Neuronal stem cell (in vitro differentiated cells): Measurements from ENCODE around the gene RADX.

Experiments used
- DNase-seq: peaks from one replicate; pipeline ENCODE4 v3.0.0-alpha.2; 2013; ENCODE audit warnings: low spot score
- H2AFZ ChIP-seq: one replicate; pipeline ENCODE4 v1.6.1; 2013; ENCODE audit warnings: mild to moderate bottlenecking, low read length, inconsistent platforms
- H2AK5ac ChIP-seq: 2 replicates; pipeline ENCODE4 v1.6.1; 2013; ENCODE audit warnings: low read depth, mild to moderate bottlenecking, inconsistent platforms, low read length, moderate library complexity, mixed read lengths
- H2BK120ac ChIP-seq: 2 replicates; pipeline ENCODE4 v1.6.1; 2013; ENCODE audit warnings: low read depth, mild to moderate bottlenecking, inconsistent platforms, low read length, moderate library complexity, mixed read lengths
- H2BK12ac ChIP-seq: one replicate; pipeline ENCODE4 v1.6.1; 2013; ENCODE audit warnings: low read length, inconsistent platforms
- H2BK15ac ChIP-seq: 2 replicates; pipeline ENCODE4 v1.6.1; 2013; ENCODE audit warnings: mild to moderate bottlenecking, low read length, inconsistent platforms, mixed read lengths
- H2BK5ac ChIP-seq: one replicate; pipeline ENCODE4 v1.6.1; 2013; ENCODE audit warnings: inconsistent platforms, mild to moderate bottlenecking, low read length, moderate library complexity
- H3K14ac ChIP-seq: one replicate; pipeline ENCODE4 v1.6.1; 2013; ENCODE audit warnings: low read length, inconsistent platforms
- H3K18ac ChIP-seq: 2 replicates; pipeline ENCODE4 v1.6.1; 2013; ENCODE audit warnings: low read length, inconsistent platforms
- H3K23ac ChIP-seq: 2 replicates; pipeline ENCODE4 v1.6.1; 2013; ENCODE audit warnings: low read depth, mild to moderate bottlenecking, mixed read lengths, low read length, inconsistent platforms; ENCODE audit not compliant: poor library complexity
- H3K27ac ChIP-seq: replicated peaks from 3 replicates; pipeline ENCODE4 v1.5.1; 2013; ENCODE audit warnings: low read length, inconsistent platforms
- H3K27me3 ChIP-seq, 3 experiments: 2 replicates each; pipeline ENCODE4 v1.6.1; 2013; ENCODE audit warnings: low read length in 3 of 3, mild to moderate bottlenecking in 2 of 3, inconsistent platforms in 1 of 3, low read depth in 1 of 3, mixed read lengths in 1 of 3, moderate library complexity in 1 of 3; ENCODE audit not compliant: control insufficient read depth in 3 of 3, insufficient read depth in 3 of 3
- H3K36me3 ChIP-seq, 2 donors: replicated peaks in 1 of 2; 2 replicates each; pipeline ENCODE4 v1.6.1; 2013; ENCODE audit warnings: low read length in 2 of 2; ENCODE audit not compliant: control insufficient read depth in 2 of 2, insufficient read depth in 2 of 2
- H3K4ac ChIP-seq: 2 replicates; pipeline ENCODE4 v1.6.1; 2013; ENCODE audit warnings: inconsistent platforms, mild to moderate bottlenecking, low read length, moderate library complexity
- H3K4me1 ChIP-seq, 2 donors: 1 replicate in 1 of 2; 2 replicates in 1 of 2; pipeline ENCODE4 v1.6.1; 2013; ENCODE audit warnings: low read length in 2 of 2, low read depth in 1 of 2; ENCODE audit not compliant: control insufficient read depth in 2 of 2, insufficient read depth in 1 of 2
- H3K4me2 ChIP-seq: one replicate; pipeline ENCODE4 v1.6.1; 2013; ENCODE audit warnings: mild to moderate bottlenecking, low read length, inconsistent platforms; ENCODE audit not compliant: insufficient read depth, poor library complexity, severe bottlenecking
- H3K4me3 ChIP-seq, 2 donors: 2 replicates each; pipeline ENCODE4 v1.5.1; 2013; ENCODE audit warnings: low read length in 2 of 2, mild to moderate bottlenecking in 2 of 2, inconsistent platforms in 1 of 2, moderate library complexity in 1 of 2
- H3K79me1 ChIP-seq: one replicate; pipeline ENCODE4 v1.6.1; 2013; ENCODE audit warnings: low read depth, mild to moderate bottlenecking, inconsistent platforms, low read length, moderate library complexity
- H3K9ac ChIP-seq: one replicate; pipeline ENCODE4 v1.6.1; 2013; ENCODE audit warnings: mild to moderate bottlenecking, low read depth, low read length, inconsistent platforms; ENCODE audit not compliant: poor library complexity
- H3K9me3 ChIP-seq, 2 donors: replicated peaks in 1 of 2; 2 replicates each; pipeline versions ENCODE3 to v1.6.1; 2013; ENCODE audit warnings: low read length in 2 of 2, mild to moderate bottlenecking in 2 of 2, inconsistent platforms in 1 of 2, low read depth in 1 of 2, mixed read lengths in 1 of 2, moderate library complexity in 1 of 2; ENCODE audit not compliant: control insufficient read depth in 2 of 2, insufficient read depth in 1 of 2
- H4K8ac ChIP-seq: one replicate; pipeline ENCODE4 v1.6.1; 2013; ENCODE audit warnings: low read depth, mild to moderate bottlenecking, inconsistent platforms, low read length, moderate library complexity
- H4K91ac ChIP-seq: one replicate; pipeline ENCODE4 v1.6.1; 2013; ENCODE audit warnings: low read length, low read depth, mild to moderate bottlenecking, inconsistent platforms; ENCODE audit not compliant: poor library complexity
- WGBS, 2 donors: extraction: QIAGEN DNeasy Blood & Tissue Kit; methylation state at CpG; one replicate each; pipeline ENCODE4 v1.1.7; 2013; ENCODE audit warnings: missing lambda C conversion rate in 2 of 2, mixed read lengths in 1 of 2; ENCODE audit not compliant: insufficient read length in 2 of 2, insufficient replicate concordance in 1 of 2; ENCODE audit errors: extremely low coverage in 2 of 2; 5-methylcytosine and 5-hydroxymethylcytosine counted together

Gene RADX

GRCh38 chrX:106716004-106716403 lies 104.2 kb downstream of the RADX start:
- Histone ChIP-seq H2BK120ac (no peak overlapping the region), H3K27me3 (peaks cover 0 to 3% (median 0%) of the 10 kb centered on the region in 3 experiments), H3K4ac (no peak overlapping the region), H3K79me1 (no peaks in the 10 kb centered on the region), H3K4me3 (no peak overlapping the region), H4K8ac (no peak overlapping the region), H2BK12ac (no peak overlapping the region), H3K14ac (no peak overlapping the region), H2BK15ac (no peak overlapping the region), H3K4me1 (no peaks in the 10 kb centered on the region), H3K9me3 (no peaks in the 10 kb centered on the region), H2BK5ac (no peak overlapping the region), H3K4me2 (no peak overlapping the region), H4K91ac (no peak overlapping the region), H3K27ac (no peak overlapping the region), H2AK5ac (no peak overlapping the region), H3K23ac (no peak overlapping the region), H3K9ac (no peak overlapping the region), H3K18ac (no peak overlapping the region), H3K36me3 (no peaks in the 10 kb centered on the region), H2AFZ (no peak overlapping the region)
- DNase-seq, result no peak
- WGBS, 2 donors, result no CpG with 5 or more reads among the region's 1 CpG

GRCh38 chrX:106716463-106716862 lies 104.7 kb downstream of the RADX start:
- Histone ChIP-seq H3K4me2 (no peak overlapping the region), H3K9ac (no peak overlapping the region), H2BK12ac (no peak overlapping the region), H3K4ac (no peak overlapping the region), H3K4me3 (no peak overlapping the region), H3K14ac (no peak overlapping the region), H2BK5ac (no peak overlapping the region), H3K4me1 (no peaks in the 10 kb centered on the region), H2AK5ac (no peak overlapping the region), H3K27me3 (peaks cover 0 to 3% (median 0%) of the 10 kb centered on the region in 3 experiments), H2BK120ac (no peak overlapping the region), H3K79me1 (no peaks in the 10 kb centered on the region), H2BK15ac (no peak overlapping the region), H4K8ac (no peak overlapping the region), H3K18ac (no peak overlapping the region), H3K9me3 (no peaks in the 10 kb centered on the region), H3K23ac (no peak overlapping the region), H3K27ac (no peak overlapping the region), H3K36me3 (no peaks in the 10 kb centered on the region), H2AFZ (no peak overlapping the region), H4K91ac (no peak overlapping the region)
- WGBS, 2 donors, result no CpG with 5 or more reads among the region's 1 CpG
- no peak for DNase-seq

DNA sequence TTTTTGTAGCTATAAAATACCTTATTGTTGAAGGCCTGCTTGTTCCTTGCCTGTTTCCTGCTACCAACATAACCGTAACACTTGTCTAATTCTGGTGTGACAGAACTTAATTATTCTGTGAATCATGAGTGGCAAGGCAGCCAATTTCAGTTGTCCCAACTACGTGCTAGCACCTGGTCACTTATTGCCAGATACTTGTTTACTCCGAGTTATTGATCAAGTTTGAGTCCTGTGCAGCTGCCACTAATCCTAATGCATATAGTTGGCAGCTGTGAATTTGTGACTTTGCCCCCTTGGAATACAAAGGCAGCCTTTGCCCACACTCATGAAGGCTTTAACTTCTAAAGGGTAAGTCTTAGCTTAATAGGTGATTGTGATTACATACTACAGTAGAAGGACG lies 106.9 kb downstream of the RADX start:
- Histone ChIP-seq H3K4ac (no peak overlapping the region), H2AK5ac (no peak overlapping the region), H3K18ac (no peak overlapping the region), H3K4me3 (no peak overlapping the region), H3K9me3 (no peaks in the 10 kb centered on the region), H3K79me1 (no peaks in the 10 kb centered on the region), H2BK12ac (no peak overlapping the region), H4K91ac (no peak overlapping the region), H2BK5ac (no peak overlapping the region), H3K4me1 (no peaks in the 10 kb centered on the region), H3K27me3 (peaks cover 0 to 7% (median 0%) of the 10 kb centered on the region in 3 experiments), H3K9ac (no peak overlapping the region), H3K36me3 (no peaks in the 10 kb centered on the region), H3K14ac (no peak overlapping the region), H2BK120ac (no peak overlapping the region), H2AFZ (no peak overlapping the region), H3K23ac (no peak overlapping the region), H3K27ac (no peak overlapping the region), H3K4me2 (no peak overlapping the region), H2BK15ac (no peak overlapping the region), H4K8ac (no peak overlapping the region)
- no CpG with 5 or more reads among the region's 4 CpGs for WGBS, 2 donors
- DNase-seq, result no peak

DNA sequence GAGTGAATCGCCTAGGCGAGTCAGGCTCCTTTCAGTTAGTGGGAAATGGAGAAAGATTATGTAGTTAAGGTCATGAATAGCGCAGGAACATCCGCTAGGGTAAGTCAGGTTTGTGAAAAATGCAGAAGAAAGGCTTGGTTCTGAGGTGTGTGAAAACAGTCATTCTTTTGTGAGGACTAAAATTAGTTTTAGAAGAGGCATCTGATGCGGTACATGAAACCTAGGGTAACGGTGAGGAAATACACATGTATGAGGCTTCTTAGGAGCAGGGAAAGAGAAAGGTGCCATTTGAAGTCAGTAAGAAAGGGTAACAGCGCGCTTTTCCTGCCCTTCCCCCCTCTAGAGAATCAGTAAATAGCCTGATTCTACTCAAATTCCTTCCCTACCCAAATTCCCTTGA lies 114.2 kb downstream of the RADX start:
- H2BK5ac ChIP-seq, result no peak overlapping the region
- no peak overlapping the region for H3K18ac ChIP-seq
- H4K8ac ChIP-seq, result no peak overlapping the region
- no peaks in the 10 kb centered on the region for H3K4me1 ChIP-seq
- DNase-seq, result no peak
- H2AK5ac ChIP-seq, result no peak overlapping the region
- no peak overlapping the region for H2BK12ac ChIP-seq
- H3K23ac ChIP-seq, result no peak overlapping the region
- no peak overlapping the region for H2BK15ac ChIP-seq
- no peak overlapping the region for H4K91ac ChIP-seq
- no peaks in the 10 kb centered on the region for H3K79me1 ChIP-seq
- H3K4me2 ChIP-seq, result peak overlapping the region; percentile 96
- no peak overlapping the region for H3K9ac ChIP-seq
- H3K14ac ChIP-seq, result no peak overlapping the region
- no peak overlapping the region for H2BK120ac ChIP-seq
- WGBS, 2 donors, result no CpG with 5 or more reads among the region's 8 CpGs
- H3K27ac ChIP-seq, result no peak overlapping the region
- peak overlapping the region; percentile 34 to 83 for H3K4me3 ChIP-seq
- H3K27me3 ChIP-seq, result peaks cover 2 to 65% (median 17%) of the 10 kb centered on the region in 3 experiments
- peak overlapping the region; percentile 83 for H2AFZ ChIP-seq
- H3K4ac ChIP-seq, result no peak overlapping the region
- H3K9me3 ChIP-seq, result no peaks in the 10 kb centered on the region
- H3K36me3 ChIP-seq, result no peaks in the 10 kb centered on the region
